Bronchial epithelial cell (primary cell): ENCODE data around the gene RBBP8. TPM values are rescaled to one million over a fixed set of nuclear protein-coding genes. Genes with fewer than 3 reads are reported as not detected.

ENCODE experiments used
- DNase-seq: peaks from one replicate; pipeline ENCODE4 v3.0.0-alpha.2; 2010; ENCODE audit warnings: low read depth
- FAIRE-seq: peaks from 2 replicates; lab custom pipeline; 2011; peaks lifted over from hg19 to GRCh38; lab: Jason Lieb, UNC
- H3K27me3 ChIP-seq: 2 replicates; pipeline ENCODE4 v1.5.1; 2011; ENCODE audit warnings: low read length; ENCODE audit not compliant: control insufficient read depth, insufficient read depth
- H3K36me3 ChIP-seq: 2 replicates; pipeline ENCODE4 v1.5.1; 2011; ENCODE audit warnings: low read length; ENCODE audit not compliant: control insufficient read depth, insufficient read depth
- H3K4me3 ChIP-seq: 2 replicates; pipeline ENCODE4 v1.5.1; 2011; ENCODE audit warnings: mild to moderate bottlenecking, low read depth, low read length, control low read depth
- CTCF ChIP-seq: IDR thresholded peaks from 2 replicates; pipeline ENCODE4 v1.5.1; 2011; ENCODE audit warnings: mild to moderate bottlenecking, moderate library complexity, low read length, control low read depth, inconsistent platforms; ENCODE audit not compliant: insufficient read depth, severe bottlenecking
- total RNA-seq: library from RNA; depleted of rRNA; stranded (reverse); fragments of >200 nt; gene quantifications from 2 replicates; pipeline ENCODE4 v1.2.1, GENCODE V29; 2014

The RBBP8 gene
- total RNA-seq, 1 donor from 2014 or later, result 72.9 TPM

- no peak for TF ChIP-seq CTCF
- FAIRE-seq, result no peak
- H3K36me3 ChIP-seq, result no peaks in the 10 kb centered on the region
- no peak for DNase-seq
- H3K27me3 ChIP-seq, result no peaks in the 10 kb centered on the region
- H3K4me3 ChIP-seq, result no peak overlapping the region
These were observed 21.0 kb upstream of the RBBP8 start for GRCh38 chr18:22912149-22912548.

GRCh38 chr18:22912835-22913234 lies 20.3 kb upstream of the RBBP8 start:
- no peak for TF ChIP-seq CTCF
- DNase-seq, result peak; percentile 93
- Histone ChIP-seq H3K36me3 (no peaks in the 10 kb centered on the region), H3K27me3 (no peaks in the 10 kb centered on the region), H3K4me3 (no peak overlapping the region)
- FAIRE-seq, result no peak

DNA sequence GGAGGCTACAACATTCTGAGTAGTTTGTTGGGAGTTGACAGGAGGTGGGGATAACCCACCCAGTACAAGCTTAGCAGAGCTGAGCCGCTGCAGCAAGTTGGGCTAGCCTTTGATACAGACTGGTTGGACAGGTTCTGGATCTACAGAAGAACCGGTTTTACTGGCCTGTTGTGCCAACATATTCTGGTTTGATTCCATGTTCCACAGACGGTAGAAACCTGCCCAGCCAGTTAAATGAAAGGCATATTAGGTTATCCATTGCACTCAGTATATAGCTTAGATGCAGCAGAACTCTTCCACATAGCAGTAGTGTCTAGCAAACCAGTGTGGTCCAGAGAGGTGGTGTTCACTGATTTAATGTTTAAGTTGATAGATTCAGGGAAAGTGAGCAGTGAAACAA lies 19.3 kb upstream of the RBBP8 start:
- FAIRE-seq (peak; percentile 98), DNase-seq (peak; percentile 99)
- no peak for TF ChIP-seq CTCF

GRCh38 chr18:22914633-22915032 lies 18.5 kb upstream of the RBBP8 start:
- TF ChIP-seq CTCF, result no peak
- FAIRE-seq, result no peak
- DNase-seq, result peak; percentile 69
- H3K36me3 ChIP-seq, result peaks cover 4% of the 10 kb centered on the region
- H3K27me3 ChIP-seq, result no peaks in the 10 kb centered on the region
- peak overlapping the region; percentile 46 for H3K4me3 ChIP-seq

More for the DNA sequence above, 19.3 kb upstream of the RBBP8 start:
- no peaks in the 10 kb centered on the region for H3K27me3 ChIP-seq
- H3K36me3 ChIP-seq, result peaks cover 2% of the 10 kb centered on the region
- H3K4me3 ChIP-seq, result peak overlapping the region; percentile 46

- Histone ChIP-seq H3K36me3 (peaks cover 4% of the 10 kb centered on the region), H3K27me3 (no peaks in the 10 kb centered on the region), H3K4me3 (peak overlapping the region; percentile 46)
- no peak for DNase-seq
- no peak for FAIRE-seq
- TF ChIP-seq CTCF, result no peak
These were observed 17.8 kb upstream of the RBBP8 start for GRCh38 chr18:22915337-22915736.

- Histone ChIP-seq H3K4me3 (no peak overlapping the region), H3K36me3 (peaks cover 7% of the 10 kb centered on the region), H3K27me3 (no peaks in the 10 kb centered on the region)
- DNase-seq (no peak), FAIRE-seq (no peak)
- no peak for TF ChIP-seq CTCF
These were observed 11.4 kb upstream of the RBBP8 start for GRCh38 chr18:22921772-22922171.
